WTC11 (cell line): ENCODE results near the gene TULP3. TPM values are rescaled to one million over a fixed set of nuclear protein-coding genes. Genes with fewer than 3 reads are reported as not detected.

ENCODE experiments used
- ATAC-seq: fragments of 200-7000 bp; cut with Tn5 transposase; 2 replicates; pipeline ENCODE4 v1.10.0; 2021; ENCODE audit warnings: mild to moderate bottlenecking, moderate library complexity
- CTCF ChIA-PET: fragments of 300-600 bp; sonication (Branson Sonifier 250); formaldehyde crosslinking; loops from one replicate; lab custom pipeline; 2021; ENCODE audit warnings: antibody characterized with exemption; lab: Charles Lee
- POLR2A ChIA-PET: fragments of 350-600 bp; sonication (Branson Sonifier 250); formaldehyde crosslinking; loops from one replicate; lab custom pipeline; 2021; ENCODE audit warnings: antibody characterized with exemption; lab: Charles Lee
- DNase-seq: peaks from one replicate; pipeline ENCODE4 v3.0.0; 2021; ENCODE audit warnings: low spot score
- H3K27ac Mint-ChIP-seq: 2 replicates; pipeline ENCODE4 v1.8.0; 2021; ENCODE audit warnings: mixed read lengths
- H3K27me3 Mint-ChIP-seq: 2 replicates; pipeline ENCODE4 v1.8.0; 2021; ENCODE audit warnings: low read depth, mild to moderate bottlenecking, moderate library complexity, mixed read lengths
- H3K36me3 Mint-ChIP-seq: 2 replicates; pipeline ENCODE4 v1.8.0; 2021; ENCODE audit warnings: mixed read lengths
- H3K4me1 Mint-ChIP-seq: 2 replicates; pipeline ENCODE4 v1.8.0; 2022; ENCODE audit warnings: mixed read lengths
- H3K4me3 Mint-ChIP-seq: 2 replicates; pipeline ENCODE4 v1.8.0; 2021; ENCODE audit warnings: mild to moderate bottlenecking, moderate library complexity, mixed read lengths
- H3K9me3 Mint-ChIP-seq: 2 replicates; pipeline ENCODE4 v1.8.0; 2021; ENCODE audit warnings: mixed read lengths
- ARID4B ChIP-seq: sonication (generic); formaldehyde crosslinking; IDR thresholded peaks from 2 replicates; pipeline ENCODE4 v1.8.0; 2023; ENCODE audit warnings: missing genetic modification reagents, mild to moderate bottlenecking, borderline replicate concordance
- CREM ChIP-seq: sonication (generic); formaldehyde crosslinking; IDR thresholded peaks from 2 replicates; pipeline ENCODE4 v1.8.1; 2022; ENCODE audit warnings: mild to moderate bottlenecking, missing genetic modification reagents, moderate library complexity
- FOXP1 ChIP-seq: sonication (generic); formaldehyde crosslinking; IDR thresholded peaks from 2 replicates; pipeline ENCODE4 v1.8.0; 2022; ENCODE audit warnings: missing genetic modification reagents, mild to moderate bottlenecking, moderate library complexity, borderline replicate concordance
- GABPB1 ChIP-seq: sonication (generic); formaldehyde crosslinking; IDR thresholded peaks from 2 replicates; pipeline ENCODE4 v1.8.1; 2023; ENCODE audit warnings: mild to moderate bottlenecking, missing genetic modification reagents
- GRHL2 ChIP-seq: fragments of 250-450 bp; sonication (Bioruptor Pico); IDR thresholded peaks from 2 replicates; pipeline ENCODE4 v1.8.0; 2022; ENCODE audit warnings: mild to moderate bottlenecking, moderate library complexity; ENCODE audit not compliant: insufficient replicate concordance, severe bottlenecking
- HMGA2 ChIP-seq: fragments of 250-450 bp; sonication (Bioruptor Pico); IDR thresholded peaks from 2 replicates; pipeline ENCODE4 v1.4.0; 2021; ENCODE audit warnings: mild to moderate bottlenecking, moderate library complexity
- JAZF1 ChIP-seq: fragments of 250-450 bp; sonication (Bioruptor Pico); IDR thresholded peaks from 2 replicates; pipeline ENCODE4 v1.9.0; 2021; ENCODE audit warnings: moderate library complexity, mild to moderate bottlenecking, inconsistent platforms
- MYBL2 ChIP-seq: sonication (generic); formaldehyde crosslinking; IDR thresholded peaks from 2 replicates; pipeline ENCODE4 v1.8.1; 2023; ENCODE audit warnings: mild to moderate bottlenecking, moderate library complexity, missing genetic modification reagents
- NFE2L1 ChIP-seq: sonication (generic); formaldehyde crosslinking; IDR thresholded peaks from 2 replicates; pipeline ENCODE4 v1.8.1; 2023; ENCODE audit warnings: missing genetic modification reagents
- NR2C2 ChIP-seq: sonication (generic); formaldehyde crosslinking; IDR thresholded peaks from 2 replicates; pipeline ENCODE4 v1.8.0; 2022; ENCODE audit warnings: mild to moderate bottlenecking, missing genetic modification reagents
- PRRX2 ChIP-seq: fragments of 250-450 bp; sonication (Bioruptor Pico); IDR thresholded peaks from 2 replicates; pipeline ENCODE4 v1.8.0; 2021; ENCODE audit warnings: mild to moderate bottlenecking
- RELA ChIP-seq: sonication (generic); formaldehyde crosslinking; IDR thresholded peaks from 2 replicates; pipeline ENCODE4 v1.8.1; 2022; ENCODE audit warnings: missing genetic modification reagents, mild to moderate bottlenecking, borderline replicate concordance
- RORB ChIP-seq: fragments of 250-450 bp; sonication (Bioruptor Pico); IDR thresholded peaks from 2 replicates; pipeline ENCODE4 v1.9.0; 2021; ENCODE audit warnings: mild to moderate bottlenecking
- SMAD3 ChIP-seq: sonication (generic); formaldehyde crosslinking; IDR thresholded peaks from 2 replicates; pipeline ENCODE4 v1.8.0; 2022; ENCODE audit warnings: missing genetic modification reagents, mild to moderate bottlenecking, borderline replicate concordance
- STAT6 ChIP-seq: sonication (generic); formaldehyde crosslinking; conservative IDR thresholded peaks from 2 replicates; pipeline ENCODE4 v1.8.1; 2023; ENCODE audit warnings: mild to moderate bottlenecking, low read depth, missing genetic modification reagents, moderate library complexity
- TP53 ChIP-seq: sonication (generic); formaldehyde crosslinking; IDR thresholded peaks from 2 replicates; pipeline ENCODE4 v1.8.1; 2023; ENCODE audit warnings: mild to moderate bottlenecking, missing genetic modification reagents
- ZNF121 ChIP-seq: sonication (generic); formaldehyde crosslinking; IDR thresholded peaks from 2 replicates; pipeline ENCODE4 v1.8.0; 2023; ENCODE audit warnings: missing genetic modification reagents
- ZNF281 ChIP-seq: sonication (generic); formaldehyde crosslinking; IDR thresholded peaks from 2 replicates; pipeline ENCODE4 v1.8.0; 2023; ENCODE audit warnings: mild to moderate bottlenecking, missing genetic modification reagents
- ZNF317 ChIP-seq: sonication (generic); formaldehyde crosslinking; IDR thresholded peaks from 2 replicates; pipeline ENCODE4 v1.8.1; 2023; ENCODE audit warnings: low read depth, mild to moderate bottlenecking, moderate library complexity, missing genetic modification reagents, borderline replicate concordance
- total RNA-seq: library from RNA; stranded (reverse); gene quantifications from 3 replicates; pipeline ENCODE4 v1.2.3, GENCODE V29; 2021
- TF ChIP-seq, protein P1 (sequence below): fragments of 250-450 bp; sonication (Bioruptor Pico); IDR thresholded peaks from 2 replicates; pipeline ENCODE4 v1.8.0; 2021; ENCODE audit warnings: mild to moderate bottlenecking
- TF ChIP-seq, protein P2 (sequence below): fragments of 250-450 bp; sonication (Bioruptor Pico); IDR thresholded peaks from 2 replicates; pipeline ENCODE4 v1.9.0; 2021; ENCODE audit warnings: mild to moderate bottlenecking
- TF ChIP-seq, protein P3 (sequence below): fragments of 250-450 bp; sonication (Bioruptor Pico); IDR thresholded peaks from 2 replicates; pipeline ENCODE4 v1.9.0; 2021; ENCODE audit warnings: moderate library complexity, mild to moderate bottlenecking, inconsistent platforms, borderline replicate concordance

TULP3 gene
- total RNA-seq, 1 experiment from 2014 or later = 17.4 TPM

- no peak; the same call in 1 of the 2 replicates for TF ChIP-seq FOXP1 (CRISPR knock-in tag)
- TF ChIP-seq GRHL2 (CRISPR knock-in tag) = no peak
- TF ChIP-seq TP53 (CRISPR knock-in tag) = no peak
Measured at GRCh38 chr12:2857021-2857431, 33.7 kb upstream of the TULP3 start, which contains the start of gene TEX52 (continued).

GRCh38 chr12:2857576-2857975 is 33.1 kb upstream of the TULP3 start:
- Mint-ChIP-seq H3K27ac (no peak overlapping the region), H3K9me3 (no peaks in the 10 kb centered on the region), H3K27me3 (no peaks in the 10 kb centered on the region; the same call in 1 of the 2 replicates), H3K36me3 (peaks cover 34% of the 10 kb centered on the region), H3K4me3 (no peak overlapping the region), H3K4me1 (peaks cover 3% of the 10 kb centered on the region; the same call in 1 of the 2 replicates)
- CTCF ChIA-PET = interaction anchor here (1.0 to 4.2 kb wide), 4 partner anchors 12 to 184 kb away, joined by 4 to 24 read pairs (median 8); no protein-coding TSS in a partner anchor
- DNase-seq (no peak), ATAC-seq (no peak)
- POLR2A ChIA-PET = interaction anchor here (0.7 to 1.1 kb wide), 2 partner anchors 20 to 33 kb away, joined by 3 to 4 read pairs; partner anchors contain the start of genes FOXM1 and RHNO1
- TF ChIP-seq SMAD3 (CRISPR knock-in tag) (no peak), ZNF121 (CRISPR knock-in tag) (no peak), NFE2L1 (CRISPR knock-in tag) (no peak; the same call in 1 of the 2 replicates), STAT6 (CRISPR knock-in tag) (no peak), MYBL2 (CRISPR knock-in tag) (no peak), GABPB1 (CRISPR knock-in tag) (no peak), HMGA2 (CRISPR knock-in tag) (no peak), PRRX2 (CRISPR knock-in tag) (no peak), RELA (CRISPR knock-in tag) (no peak), JAZF1 (no peak), NR2C2 (CRISPR knock-in tag) (no peak), ZNF317 (CRISPR knock-in tag) (no peak), ARID4B (CRISPR knock-in tag) (no peak), ZNF281 (CRISPR knock-in tag) (no peak), CREM (no peak), RORB (CRISPR knock-in tag) (no peak)
- TF ChIP-seq, protein P1, sequence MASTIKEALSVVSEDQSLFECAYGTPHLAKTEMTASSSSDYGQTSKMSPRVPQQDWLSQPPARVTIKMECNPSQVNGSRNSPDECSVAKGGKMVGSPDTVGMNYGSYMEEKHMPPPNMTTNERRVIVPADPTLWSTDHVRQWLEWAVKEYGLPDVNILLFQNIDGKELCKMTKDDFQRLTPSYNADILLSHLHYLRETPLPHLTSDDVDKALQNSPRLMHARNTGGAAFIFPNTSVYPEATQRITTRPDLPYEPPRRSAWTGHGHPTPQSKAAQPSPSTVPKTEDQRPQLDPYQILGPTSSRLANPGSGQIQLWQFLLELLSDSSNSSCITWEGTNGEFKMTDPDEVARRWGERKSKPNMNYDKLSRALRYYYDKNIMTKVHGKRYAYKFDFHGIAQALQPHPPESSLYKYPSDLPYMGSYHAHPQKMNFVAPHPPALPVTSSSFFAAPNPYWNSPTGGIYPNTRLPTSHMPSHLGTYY (CRISPR knock-in tag) = no peak
- TF ChIP-seq, protein P2, sequence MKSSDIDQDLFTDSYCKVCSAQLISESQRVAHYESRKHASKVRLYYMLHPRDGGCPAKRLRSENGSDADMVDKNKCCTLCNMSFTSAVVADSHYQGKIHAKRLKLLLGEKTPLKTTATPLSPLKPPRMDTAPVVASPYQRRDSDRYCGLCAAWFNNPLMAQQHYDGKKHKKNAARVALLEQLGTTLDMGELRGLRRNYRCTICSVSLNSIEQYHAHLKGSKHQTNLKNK (CRISPR knock-in tag) = no peak
- TF ChIP-seq, protein P3, sequence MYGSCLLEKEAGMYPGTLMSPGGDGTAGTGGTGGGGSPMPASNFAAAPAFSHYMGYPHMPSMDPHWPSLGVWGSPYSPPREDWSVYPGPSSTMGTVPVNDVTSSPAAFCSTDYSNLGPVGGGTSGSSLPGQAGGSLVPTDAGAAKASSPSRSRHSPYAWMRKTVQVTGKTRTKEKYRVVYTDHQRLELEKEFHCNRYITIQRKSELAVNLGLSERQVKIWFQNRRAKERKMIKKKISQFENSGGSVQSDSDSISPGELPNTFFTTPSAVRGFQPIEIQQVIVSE = no peak
